ENCODE results near the gene REPS2.

Gene REPS2

GRCh38 chrX:17062065-17062464 lies 115.6 kb downstream of the REPS2 start:
- Mint-ChIP-seq H3K4me3 (no peak overlapping the region), H3K4me1 (no peaks in the 10 kb centered on the region), H3K36me3 (no peaks in the 10 kb centered on the region), H3K27ac (no peak overlapping the region), H3K9me3 (no peaks in the 10 kb centered on the region)
- DNase-seq (ENCODE audit: low spot score in 2 of 2), result no peak
- ATAC-seq, result no peak

- no peak overlapping the region for H3K27ac Mint-ChIP-seq
- H3K4me1 Mint-ChIP-seq, result no peaks in the 10 kb centered on the region
- H3K36me3 Mint-ChIP-seq, result no peaks in the 10 kb centered on the region
- H3K4me3 Mint-ChIP-seq, result no peak overlapping the region
- DNase-seq (ENCODE audit: low spot score in 2 of 2), result no peak
- no peaks in the 10 kb centered on the region for H3K9me3 Mint-ChIP-seq
- ATAC-seq, result no peak
Measured at GRCh38 chrX:17065100-17065499, 118.6 kb downstream of the REPS2 start.

- ATAC-seq (no peak), DNase-seq (ENCODE audit: low spot score in 2 of 2) (no peak)
- Mint-ChIP-seq H3K9me3 (no peaks in the 10 kb centered on the region), H3K27ac (no peak overlapping the region), H3K36me3 (no peaks in the 10 kb centered on the region), H3K4me1 (no peaks in the 10 kb centered on the region), H3K4me3 (no peak overlapping the region)
Measured at GRCh38 chrX:17067534-17067933, 121.1 kb downstream of the REPS2 start.

- Mint-ChIP-seq H3K4me1 (no peaks in the 10 kb centered on the region), H3K36me3 (no peaks in the 10 kb centered on the region), H3K27ac (no peak overlapping the region), H3K4me3 (no peak overlapping the region), H3K9me3 (no peaks in the 10 kb centered on the region)
- no peak for DNase-seq (ENCODE audit: low spot score in 2 of 2)
- ATAC-seq, result no peak
Measured at GRCh38 chrX:17072301-17072700, 125.8 kb downstream of the REPS2 start.

GRCh38 chrX:17072721-17073230 lies 126.3 kb downstream of the REPS2 start:
- Mint-ChIP-seq H3K4me1 (no peaks in the 10 kb centered on the region), H3K9me3 (no peaks in the 10 kb centered on the region), H3K4me3 (no peak overlapping the region), H3K27ac (no peak overlapping the region), H3K36me3 (no peaks in the 10 kb centered on the region)
- no peak for DNase-seq (ENCODE audit: low spot score in 2 of 2)
- no peak for ATAC-seq

GRCh38 chrX:17075004-17075403 lies 128.5 kb downstream of the REPS2 start:
- Mint-ChIP-seq H3K9me3 (no peaks in the 10 kb centered on the region), H3K4me3 (no peak overlapping the region), H3K36me3 (no peaks in the 10 kb centered on the region), H3K27ac (no peak overlapping the region), H3K4me1 (no peaks in the 10 kb centered on the region)
- ATAC-seq, result no peak
- DNase-seq (ENCODE audit: low spot score in 2 of 2), result no peak

- Mint-ChIP-seq H3K9me3 (no peaks in the 10 kb centered on the region), H3K36me3 (no peaks in the 10 kb centered on the region), H3K4me3 (no peak overlapping the region), H3K27ac (no peak overlapping the region), H3K4me1 (no peaks in the 10 kb centered on the region)
- ATAC-seq (no peak), DNase-seq (ENCODE audit: low spot score in 2 of 2) (no peak)
Measured at GRCh38 chrX:17077361-17077760, 130.9 kb downstream of the REPS2 start.

- no peaks in the 10 kb centered on the region for H3K4me1 Mint-ChIP-seq
- no peaks in the 10 kb centered on the region for H3K9me3 Mint-ChIP-seq
- DNase-seq (ENCODE audit: low spot score in 2 of 2) (no peak), ATAC-seq (no peak)
- H3K4me3 Mint-ChIP-seq, result no peak overlapping the region
- no peak overlapping the region for H3K27ac Mint-ChIP-seq
- no peaks in the 10 kb centered on the region for H3K36me3 Mint-ChIP-seq
Measured at GRCh38 chrX:17078031-17078720, 131.7 kb downstream of the REPS2 start.

- DNase-seq (ENCODE audit: low spot score in 2 of 2), result no peak
- no peaks in the 10 kb centered on the region for H3K4me1 Mint-ChIP-seq
- H3K4me3 Mint-ChIP-seq, result no peak overlapping the region
- no peaks in the 10 kb centered on the region for H3K9me3 Mint-ChIP-seq
- no peak overlapping the region for H3K27ac Mint-ChIP-seq
- H3K36me3 Mint-ChIP-seq, result no peaks in the 10 kb centered on the region
- ATAC-seq, result no peak
Measured at GRCh38 chrX:17081511-17081910, 135.1 kb downstream of the REPS2 start.

- no peak overlapping the region for H3K4me3 Mint-ChIP-seq
- DNase-seq (ENCODE audit: low spot score in 2 of 2) (no peak), ATAC-seq (no peak)
- no peaks in the 10 kb centered on the region for H3K36me3 Mint-ChIP-seq
- H3K4me1 Mint-ChIP-seq, result no peaks in the 10 kb centered on the region
- H3K9me3 Mint-ChIP-seq, result no peaks in the 10 kb centered on the region
- H3K27ac Mint-ChIP-seq, result no peak overlapping the region
Measured at GRCh38 chrX:17081968-17082367, 135.5 kb downstream of the REPS2 start.

GRCh38 chrX:17082831-17083230 lies 136.4 kb downstream of the REPS2 start:
- Mint-ChIP-seq H3K27ac (no peak overlapping the region), H3K4me1 (no peaks in the 10 kb centered on the region), H3K36me3 (no peaks in the 10 kb centered on the region), H3K9me3 (no peaks in the 10 kb centered on the region), H3K4me3 (no peak overlapping the region)
- ATAC-seq, result no peak
- DNase-seq (ENCODE audit: low spot score in 2 of 2), result no peak

GRCh38 chrX:17086317-17086716 lies 139.9 kb downstream of the REPS2 start:
- no peak overlapping the region for H3K4me3 Mint-ChIP-seq
- no peak for DNase-seq (ENCODE audit: low spot score in 2 of 2)
- no peak for ATAC-seq
- H3K4me1 Mint-ChIP-seq, result no peaks in the 10 kb centered on the region
- H3K27ac Mint-ChIP-seq, result no peak overlapping the region
- H3K9me3 Mint-ChIP-seq, result no peaks in the 10 kb centered on the region
- no peaks in the 10 kb centered on the region for H3K36me3 Mint-ChIP-seq

GRCh38 chrX:17095161-17095560 lies 148.7 kb downstream of the REPS2 start:
- Mint-ChIP-seq H3K36me3 (no peaks in the 10 kb centered on the region), H3K27ac (no peak overlapping the region), H3K4me1 (no peaks in the 10 kb centered on the region), H3K4me3 (no peak overlapping the region), H3K9me3 (peaks cover 4% of the 10 kb centered on the region)
- ATAC-seq (no peak), DNase-seq (ENCODE audit: low spot score in 2 of 2) (no peak)

GRCh38 chrX:17098516-17099247 lies 152.2 kb downstream of the REPS2 start:
- no peak overlapping the region for H3K4me3 Mint-ChIP-seq
- DNase-seq (ENCODE audit: low spot score in 2 of 2), result no peak
- no peak for ATAC-seq
- H3K4me1 Mint-ChIP-seq, result no peaks in the 10 kb centered on the region
- peaks cover 4% of the 10 kb centered on the region for H3K9me3 Mint-ChIP-seq
- H3K27ac Mint-ChIP-seq, result no peak overlapping the region
- no peaks in the 10 kb centered on the region for H3K36me3 Mint-ChIP-seq

GRCh38 chrX:17104433-17104832 lies 158.0 kb downstream of the REPS2 start:
- H3K27ac Mint-ChIP-seq, result no peak overlapping the region
- no peaks in the 10 kb centered on the region for H3K4me1 Mint-ChIP-seq
- H3K9me3 Mint-ChIP-seq, result no peaks in the 10 kb centered on the region
- no peak for DNase-seq (ENCODE audit: low spot score in 2 of 2)
- H3K36me3 Mint-ChIP-seq, result no peaks in the 10 kb centered on the region
- no peak for ATAC-seq
- H3K4me3 Mint-ChIP-seq, result no peak overlapping the region

GRCh38 chrX:17120816-17121215 lies 174.4 kb downstream of the REPS2 start:
- DNase-seq (ENCODE audit: low spot score in 2 of 2) (no peak), ATAC-seq (no peak)
- no peak overlapping the region for H3K27ac Mint-ChIP-seq
- no peaks in the 10 kb centered on the region for H3K9me3 Mint-ChIP-seq
- no peaks in the 10 kb centered on the region for H3K36me3 Mint-ChIP-seq
- no peak overlapping the region for H3K4me3 Mint-ChIP-seq
- H3K4me1 Mint-ChIP-seq, result no peaks in the 10 kb centered on the region
